Measurements from ENCODE around the gene MPPED1.

The MPPED1 gene

DNA sequence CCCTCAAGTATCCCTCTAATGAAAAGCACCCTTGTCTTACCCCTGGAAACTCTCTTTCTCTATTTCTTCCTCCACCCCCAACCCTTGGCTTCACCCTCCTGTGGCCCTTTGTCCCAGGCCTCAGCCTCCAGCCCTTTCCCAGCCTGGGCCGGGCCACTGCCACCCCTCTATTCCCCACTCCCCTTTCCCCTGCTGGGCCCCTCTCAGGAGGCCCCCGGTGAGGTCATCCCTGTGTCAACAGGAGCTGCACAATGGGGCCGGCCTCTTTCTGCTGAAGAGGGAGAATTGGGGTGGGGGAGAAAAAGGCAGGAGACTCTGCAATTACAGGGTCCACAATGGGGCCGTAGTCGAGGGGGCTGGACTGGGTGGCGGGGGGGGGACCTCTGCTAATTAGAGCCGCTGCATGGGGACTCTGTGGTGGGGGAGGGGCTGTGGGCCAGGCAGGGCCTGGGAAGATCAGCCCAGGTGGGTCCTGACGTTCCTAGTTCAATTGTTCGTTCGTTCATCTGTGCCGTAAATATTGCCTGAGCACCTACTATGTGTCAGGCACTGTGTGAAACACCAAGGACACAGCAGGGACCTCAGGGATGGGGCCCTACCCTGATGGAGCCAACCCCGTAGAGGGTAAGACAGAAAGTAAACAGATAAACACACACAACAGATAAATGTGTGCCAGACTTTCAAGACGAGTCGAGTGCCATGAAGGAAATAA is 18.5 kb upstream of the MPPED1 start:
- no peak for DNase-seq

DNA sequence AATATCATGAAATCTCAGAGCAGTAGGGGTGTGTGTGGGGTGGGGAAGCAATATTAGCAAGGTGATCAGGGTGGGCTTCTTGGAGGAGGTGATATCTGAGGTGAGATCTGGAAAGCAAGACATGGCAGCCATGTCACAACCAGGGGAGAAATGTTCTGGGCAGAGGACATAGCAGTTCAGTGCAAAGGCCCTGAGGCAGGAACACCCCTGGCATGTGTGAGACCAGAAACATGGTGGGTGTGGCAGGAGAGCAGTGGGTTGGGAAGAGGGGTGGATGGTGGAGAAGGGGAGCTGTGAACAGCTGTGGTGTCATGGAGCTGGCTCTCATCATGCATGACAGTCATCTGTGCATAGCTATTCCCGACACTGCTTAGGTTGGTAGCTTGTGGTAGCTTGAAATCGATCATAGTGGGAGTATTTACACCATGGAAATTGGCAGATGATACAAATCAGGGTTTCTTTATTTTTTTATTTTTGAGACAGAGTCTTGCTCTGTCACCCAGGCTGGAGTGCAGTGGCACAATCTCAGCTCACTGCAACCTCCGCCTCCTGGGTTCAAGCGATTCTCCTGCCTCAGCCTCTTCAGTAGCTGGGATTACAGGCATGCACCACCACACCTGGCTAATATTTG is 17.9 kb upstream of the MPPED1 start:
- DNase-seq = no peak

DNA sequence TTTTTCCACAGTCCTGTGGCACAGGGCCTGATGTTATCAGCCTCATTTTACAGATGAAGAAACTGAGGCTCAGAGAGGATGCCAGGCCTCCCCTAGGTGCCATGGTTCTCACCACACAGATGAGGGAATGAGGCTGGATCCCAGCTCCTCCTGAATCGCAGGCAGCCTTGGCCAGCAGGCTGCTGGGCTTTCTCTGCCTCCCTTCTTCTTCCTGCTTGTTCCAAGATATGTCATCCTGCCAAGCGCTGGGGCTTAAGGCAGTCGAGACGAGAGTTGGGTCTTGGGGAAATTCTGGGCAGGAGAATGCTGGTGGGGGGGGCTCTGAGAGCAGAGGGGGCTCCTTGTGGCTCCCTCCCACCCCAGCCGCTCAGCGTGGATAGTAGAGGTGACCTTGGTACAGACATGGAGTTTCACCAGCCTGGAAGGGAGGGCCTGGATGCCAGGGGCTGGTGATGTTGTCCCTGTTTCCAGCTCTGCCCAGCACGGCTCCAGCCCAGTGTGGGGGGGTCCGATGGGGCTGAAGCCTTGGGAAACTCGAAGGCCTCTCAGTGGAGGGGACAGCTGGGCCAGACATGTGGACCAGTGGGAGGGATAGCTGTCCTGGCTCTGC is 16.6 kb upstream of the MPPED1 start:
- DNase-seq = no peak

DNA sequence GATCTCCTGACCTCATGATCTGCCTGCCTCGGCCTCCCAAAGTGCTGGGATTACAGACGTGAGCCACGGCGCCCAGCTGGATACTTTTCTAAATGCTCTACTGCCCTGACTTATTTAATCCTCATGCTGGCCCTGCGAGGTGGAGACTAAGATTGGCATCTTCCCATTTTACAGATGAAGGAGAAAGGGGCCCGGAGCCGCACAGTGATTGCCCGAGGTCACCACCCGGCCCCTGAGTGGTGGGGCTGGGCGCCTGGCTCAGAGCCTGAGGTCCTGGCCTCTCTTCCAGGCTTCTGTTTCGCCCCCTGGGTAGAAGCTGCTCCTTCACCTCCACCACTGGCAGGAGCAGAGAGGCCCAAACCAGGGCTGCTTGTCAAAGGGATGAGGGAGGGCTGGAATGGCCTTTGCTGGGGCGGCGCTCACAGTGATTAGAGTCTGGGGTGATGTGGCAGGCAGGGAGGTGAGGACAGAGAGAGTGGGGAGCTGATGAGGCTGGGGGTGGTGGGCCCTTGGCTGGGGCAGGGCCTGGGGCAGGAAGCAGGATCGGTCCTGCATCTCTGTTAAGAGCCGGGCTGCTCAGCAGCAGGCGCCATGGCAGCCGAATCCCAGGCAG is 15.4 kb upstream of the MPPED1 start:
- DNase-seq = no peak

DNA sequence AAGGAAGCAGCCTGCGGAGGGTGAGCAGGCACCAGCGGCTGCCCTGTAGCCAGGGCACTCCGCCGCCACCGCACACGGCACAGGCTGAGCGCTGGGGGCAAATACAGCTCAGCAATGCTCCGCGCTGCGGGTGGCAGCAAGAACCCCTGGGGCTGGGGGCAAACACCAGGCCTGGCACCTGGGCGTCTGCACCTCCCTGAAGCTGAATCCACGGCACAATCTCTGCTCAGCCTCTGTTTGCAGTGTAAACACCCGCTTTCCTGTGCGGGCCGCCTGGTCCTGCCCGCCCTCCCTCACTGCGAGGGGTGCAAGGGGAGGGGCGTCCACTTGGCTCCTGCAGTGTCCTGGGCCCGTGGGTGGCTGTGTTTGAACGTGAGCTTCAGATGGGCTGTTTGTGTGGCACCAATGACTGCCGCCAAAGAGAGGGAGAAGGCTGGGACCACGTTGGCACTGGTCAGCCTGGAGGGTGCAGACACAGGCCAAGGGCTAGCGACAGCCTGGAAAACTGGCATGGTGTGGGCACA is 14.8 kb upstream of the MPPED1 start:
- no peak for DNase-seq

DNA sequence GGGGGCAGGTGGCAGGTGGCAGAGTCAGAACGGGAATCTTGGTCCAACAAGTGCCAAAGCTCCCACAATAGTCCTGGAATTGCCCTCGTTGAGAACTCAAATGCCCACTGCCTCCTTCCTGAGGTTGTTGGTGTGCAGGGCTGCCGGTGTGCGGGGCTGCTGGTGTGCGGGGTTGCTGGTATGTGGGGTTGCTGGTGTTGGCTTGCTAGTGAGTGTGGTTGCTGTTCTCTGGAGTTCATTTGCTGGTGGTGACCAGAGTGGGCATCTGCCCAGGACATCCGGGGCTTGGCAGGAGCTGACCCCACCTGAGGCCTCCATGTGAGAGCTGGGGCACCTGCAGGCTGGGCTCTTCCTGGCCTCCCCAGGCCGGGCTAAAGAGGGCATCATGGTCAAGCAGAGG is 14.0 kb upstream of the MPPED1 start:
- DNase-seq = no peak

DNA sequence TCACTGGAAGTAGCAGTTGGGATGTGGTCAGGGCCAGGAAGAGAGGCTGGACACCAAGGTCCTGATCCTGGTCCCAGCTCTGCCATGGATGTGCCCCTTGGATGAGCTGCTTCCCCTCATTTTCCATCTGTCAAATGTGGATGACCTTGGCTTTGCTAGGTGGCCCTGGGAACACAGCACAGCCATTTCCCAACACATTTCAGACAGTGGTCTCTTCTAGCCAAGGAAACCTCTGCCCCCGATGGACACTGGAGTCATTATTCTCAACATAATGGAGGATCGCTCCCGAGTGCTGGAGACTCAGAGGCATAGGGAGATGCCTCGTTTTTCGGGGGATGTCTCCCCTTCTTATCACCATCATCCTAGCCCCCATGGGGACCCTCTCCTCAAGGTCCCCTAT is 13.6 kb upstream of the MPPED1 start:
- no peak for DNase-seq

DNA sequence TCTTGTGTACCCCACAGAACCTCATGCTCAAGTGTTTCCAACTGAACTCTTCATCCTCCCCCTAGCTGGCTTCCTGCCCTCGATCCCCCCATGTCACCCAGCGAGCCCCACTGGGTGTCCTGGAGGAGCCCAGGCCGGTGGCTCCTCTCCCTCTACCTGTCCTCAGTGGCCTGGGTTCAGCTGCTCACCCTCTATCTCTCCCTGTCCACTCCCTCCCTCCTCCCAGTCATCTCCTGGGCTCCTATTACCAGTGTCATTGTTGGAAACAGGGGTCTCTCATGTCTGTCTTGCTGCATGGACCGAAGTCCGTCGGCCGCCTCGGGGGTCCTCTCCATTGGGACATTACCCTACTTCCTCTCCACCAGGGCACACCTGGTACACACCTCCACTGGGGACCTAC is 12.9 kb upstream of the MPPED1 start:
- no peak for DNase-seq

DNA sequence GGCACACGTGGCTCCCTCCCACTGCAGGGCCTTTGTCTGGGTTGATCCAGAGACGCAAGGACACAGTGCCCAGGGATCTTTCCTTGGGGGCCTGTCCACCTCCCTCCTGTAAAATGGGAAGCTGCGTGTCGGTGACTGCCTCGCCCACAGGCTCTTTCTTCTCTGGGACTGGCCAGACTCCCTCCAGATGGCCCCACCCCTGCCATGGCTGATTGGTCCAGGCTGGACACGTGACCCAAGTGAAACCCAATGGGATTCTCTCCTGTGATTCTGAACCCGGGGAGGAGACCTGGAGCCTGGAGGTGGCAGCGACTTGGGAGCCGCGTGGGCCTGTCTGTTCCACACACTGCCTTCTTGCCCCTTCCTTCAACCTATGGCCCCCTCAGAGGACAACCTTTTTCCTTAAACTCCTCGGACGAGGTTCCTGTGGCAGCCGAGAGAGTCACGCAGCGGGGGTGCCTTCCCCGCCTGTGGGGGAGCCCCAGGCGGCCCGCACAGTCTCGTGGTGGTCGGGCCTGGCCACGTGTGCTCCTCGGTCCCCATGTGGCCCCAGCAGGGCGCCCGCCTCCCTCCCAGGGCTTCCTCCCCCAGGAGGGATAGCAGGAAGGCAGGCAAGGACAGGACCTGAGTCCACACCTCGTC is 12.4 kb upstream of the MPPED1 start:
- no peak for DNase-seq

DNA sequence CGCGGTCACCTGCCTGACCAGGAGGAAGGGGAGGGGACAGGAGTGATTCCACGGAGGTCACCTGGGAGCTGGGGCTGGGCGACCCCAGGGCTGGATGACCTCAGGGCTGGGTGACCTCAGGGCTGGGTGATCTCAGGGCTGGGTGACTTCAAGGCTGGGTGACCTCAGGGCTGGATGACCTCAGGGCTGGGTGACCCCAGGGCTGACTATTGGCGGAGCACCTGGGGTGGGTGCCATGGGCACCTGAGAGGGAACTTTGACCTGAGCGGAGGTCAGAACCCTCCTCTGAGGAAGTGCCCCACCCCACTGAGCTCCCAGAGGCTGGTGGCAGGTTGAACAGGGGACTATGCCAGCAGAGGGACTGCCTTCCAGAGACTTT is 11.8 kb upstream of the MPPED1 start:
- no peak for DNase-seq

DNA sequence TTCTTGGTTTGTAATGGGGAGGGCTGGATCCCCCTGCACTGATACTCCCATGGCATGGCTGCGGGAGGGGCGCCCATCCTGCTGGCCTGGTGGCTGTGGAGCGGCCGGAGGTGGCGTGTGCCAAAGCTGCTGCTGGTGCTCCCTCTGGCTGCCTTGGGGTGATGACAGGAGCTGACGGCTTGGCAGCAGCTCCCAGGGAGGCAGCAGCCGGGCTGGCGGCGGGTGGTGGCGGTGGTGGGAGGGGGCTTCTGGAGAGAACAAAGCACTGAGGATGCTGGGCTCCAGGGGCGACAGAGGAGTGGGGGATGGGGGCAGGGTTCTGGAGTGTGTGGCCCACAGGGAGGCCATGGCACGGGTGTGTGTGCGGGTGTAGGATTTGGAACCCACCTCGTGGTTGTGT is 11.4 kb upstream of the MPPED1 start:
- DNase-seq = no peak

DNA sequence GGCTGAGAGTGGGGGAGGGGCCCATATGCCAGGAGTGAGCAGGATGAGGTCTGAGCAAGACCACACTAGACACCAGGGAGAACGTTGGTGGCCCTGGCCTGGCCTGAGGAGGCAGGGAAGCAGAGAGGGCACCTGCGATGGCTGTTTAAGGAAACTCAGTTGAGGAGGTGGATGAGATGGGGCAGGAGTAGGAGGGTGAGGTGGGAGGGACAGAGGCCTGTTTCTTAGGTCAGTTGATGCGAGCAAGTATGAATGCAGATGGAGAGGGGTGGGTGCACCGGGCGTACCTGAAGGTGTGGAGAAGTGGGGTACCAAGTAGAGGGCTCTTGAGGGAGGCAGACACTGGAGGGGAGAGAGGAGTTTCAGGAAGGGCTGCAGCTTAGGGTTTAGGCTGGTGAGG is 10.6 kb upstream of the MPPED1 start:
- no peak for DNase-seq

DNA sequence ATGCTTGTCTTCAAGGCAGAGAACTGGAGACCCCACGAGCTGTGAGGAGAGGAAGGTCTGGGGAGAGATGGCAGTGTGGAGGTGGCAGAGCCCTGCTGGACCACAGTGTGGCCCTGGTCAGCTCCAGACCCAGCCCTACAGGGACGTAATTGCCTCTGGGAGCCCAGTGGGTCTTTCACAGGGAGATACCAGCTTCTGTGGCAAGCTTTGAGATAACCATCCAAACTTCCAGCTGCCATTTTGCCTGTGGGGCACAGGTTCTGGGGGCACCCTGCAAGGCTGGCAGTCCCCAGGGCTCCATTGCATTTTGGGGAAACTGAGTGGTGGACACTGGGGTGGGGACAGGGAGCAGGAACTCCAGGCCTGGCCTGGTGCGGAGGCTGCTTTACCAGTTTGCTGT is 10.2 kb upstream of the MPPED1 start:
- no peak for DNase-seq

DNA sequence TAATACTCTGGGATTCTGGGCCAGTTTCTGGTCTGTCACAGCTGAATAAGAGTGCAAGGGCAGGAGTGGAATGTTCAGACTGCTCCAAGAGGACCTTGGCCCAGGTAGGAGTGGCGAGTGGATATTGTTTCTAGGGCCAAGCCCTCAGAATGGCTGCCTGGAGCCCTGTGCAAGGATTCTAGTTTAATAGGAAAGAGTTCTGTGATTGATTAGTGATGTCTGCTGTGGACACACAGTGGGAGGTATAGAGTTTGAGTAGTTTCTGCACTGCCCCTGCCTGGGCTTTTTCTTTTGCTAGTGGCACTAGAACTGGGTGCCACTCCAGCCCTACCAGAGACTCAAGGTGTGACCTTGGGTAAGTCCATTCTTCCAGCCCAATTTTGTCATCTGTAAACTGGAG is 9.7 kb upstream of the MPPED1 start:
- DNase-seq = no peak

DNA sequence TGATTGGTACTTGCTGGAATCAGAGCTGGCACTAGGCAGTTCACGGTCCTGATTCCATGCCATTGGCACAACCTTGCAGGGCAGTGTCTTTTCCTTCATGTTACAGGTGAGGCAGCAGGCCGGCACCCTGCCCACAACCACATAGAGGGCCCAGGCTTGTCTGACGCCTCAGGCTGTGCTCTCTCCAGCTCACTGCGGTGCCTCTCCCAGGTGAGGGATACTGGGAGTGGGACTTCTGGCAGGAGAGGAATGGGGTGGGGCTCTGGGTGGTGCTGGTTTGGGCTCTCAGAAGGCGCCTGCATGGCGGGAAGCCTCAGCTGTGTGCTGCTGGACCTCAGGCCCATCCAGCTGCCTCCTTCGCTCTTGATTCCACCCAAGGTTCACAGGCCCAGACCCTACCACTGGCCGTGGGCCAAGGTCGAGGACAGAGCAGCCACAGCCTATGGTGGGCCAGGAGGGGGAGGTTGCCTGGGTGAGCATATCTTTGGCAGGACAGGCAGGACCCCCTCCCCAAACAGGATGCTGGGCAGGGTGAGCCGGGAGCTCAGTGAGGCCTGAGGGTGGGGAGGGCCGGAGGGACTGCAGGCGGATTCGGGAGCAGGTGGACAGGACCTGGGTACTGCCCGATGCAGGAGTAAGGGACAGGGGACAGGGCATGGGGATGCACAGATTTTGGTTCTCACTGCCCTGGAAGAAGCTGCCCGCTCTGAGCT is 7.0 kb upstream of the MPPED1 start:
- DNase-seq = no peak

DNA sequence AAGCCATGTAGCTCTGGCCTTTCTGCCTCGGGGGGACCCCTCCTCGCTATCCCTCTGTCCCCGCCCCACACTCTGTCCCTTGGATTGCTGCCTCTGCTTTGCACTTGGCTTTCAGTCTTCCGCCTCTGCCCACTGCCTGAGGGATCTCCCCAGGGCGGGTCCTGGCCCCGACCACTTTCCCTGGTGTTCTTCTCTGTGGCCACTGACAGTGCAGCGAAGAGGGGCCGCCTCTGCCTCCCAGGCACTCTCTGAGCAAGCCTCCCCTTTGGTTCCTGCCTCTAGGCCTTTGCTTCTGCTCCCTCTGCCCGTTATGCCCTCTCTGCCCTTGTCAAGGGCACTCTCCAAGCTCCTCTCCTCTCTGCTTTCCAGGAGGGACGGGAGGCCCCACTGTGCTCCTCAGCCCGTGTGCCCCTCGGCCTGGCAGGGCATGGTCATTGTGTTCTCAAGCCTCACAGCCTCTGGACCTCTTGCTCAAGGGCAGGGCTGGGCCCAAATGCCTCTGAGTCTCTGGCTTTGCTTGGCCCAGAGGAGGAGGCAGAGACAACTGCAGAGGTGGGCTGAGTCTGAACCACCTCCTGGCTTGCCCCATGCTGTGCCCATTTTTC is 5.5 kb upstream of the MPPED1 start:
- no peak for DNase-seq

DNA sequence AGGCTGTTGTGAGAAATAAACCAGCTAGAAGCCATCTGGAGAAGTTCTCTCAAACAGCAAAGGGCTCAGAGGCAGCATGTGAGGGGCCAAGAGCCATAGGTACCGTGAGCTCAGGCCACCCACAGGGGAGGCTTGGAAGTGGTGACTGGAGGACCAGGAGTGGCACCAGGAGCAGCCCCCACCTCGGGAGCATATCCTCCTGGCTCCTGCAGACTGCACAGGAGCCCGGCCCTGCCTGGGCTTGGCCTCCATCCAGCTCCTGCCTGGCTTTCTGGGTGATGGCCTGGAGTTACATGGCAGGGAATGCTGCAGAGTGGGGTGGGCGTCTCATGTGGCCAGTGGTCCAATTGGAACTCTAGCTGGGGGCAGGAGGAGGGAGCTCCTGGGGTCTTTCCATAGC is 4.2 kb upstream of the MPPED1 start:
- DNase-seq = no peak

DNA sequence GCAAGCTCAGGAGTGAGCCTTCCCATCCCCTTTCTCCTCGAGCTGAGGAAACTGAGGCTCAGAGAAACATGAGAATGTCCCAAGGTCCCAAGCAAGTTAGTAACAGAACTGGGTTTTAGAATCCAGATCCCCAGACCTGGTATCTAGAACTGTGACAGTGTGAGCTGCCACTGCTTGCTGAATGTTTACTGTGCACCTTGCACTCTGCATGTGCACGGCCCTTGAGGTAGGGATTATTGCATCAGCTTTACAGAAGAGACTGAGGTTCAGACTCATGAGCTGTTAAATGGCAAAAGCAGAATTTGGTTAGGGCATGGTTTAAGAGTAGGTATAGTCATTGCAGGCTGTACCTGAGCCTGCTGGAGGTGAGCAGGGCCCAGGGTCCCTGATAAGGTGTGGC is 3.8 kb upstream of the MPPED1 start:
- no peak for DNase-seq

DNA sequence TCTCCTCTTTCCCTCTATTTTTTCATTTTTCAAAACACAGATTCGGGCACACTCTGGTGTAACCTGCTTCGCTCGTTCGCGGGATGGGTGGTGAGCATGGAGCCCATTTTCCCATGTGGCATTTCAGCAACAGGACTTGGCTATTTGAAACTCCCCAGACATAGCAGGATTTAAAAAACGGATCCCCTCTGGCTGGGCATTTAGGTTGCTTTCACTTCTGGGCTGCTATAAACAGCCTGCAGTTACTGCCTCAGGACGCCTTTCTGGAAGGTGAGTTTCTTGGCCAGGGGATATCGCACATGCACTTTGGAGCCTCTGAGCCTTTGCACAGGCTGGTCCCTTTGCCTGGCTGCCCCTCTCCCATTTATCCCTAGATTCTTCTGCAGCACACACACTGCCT is 2.8 kb upstream of the MPPED1 start:
- no peak for DNase-seq

DNA sequence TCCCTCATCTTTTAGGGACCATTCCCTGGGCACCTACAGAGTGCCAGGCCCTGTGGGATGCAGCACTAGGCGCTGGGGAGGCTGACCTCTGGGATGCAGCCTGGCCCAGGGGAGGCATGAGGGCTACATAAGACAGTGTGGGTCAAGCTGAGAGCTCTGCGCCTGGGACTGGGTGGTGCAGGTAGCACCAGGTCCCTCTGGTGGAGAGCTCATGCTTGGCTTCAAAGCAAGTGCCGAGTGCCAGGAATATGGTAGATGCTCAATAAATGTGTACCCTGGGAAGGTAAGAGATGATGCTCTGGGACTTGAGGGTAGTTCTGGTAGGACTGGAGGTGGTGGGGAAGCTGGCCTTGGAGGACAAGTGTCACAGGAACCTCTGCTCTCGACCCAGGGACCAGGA is 2.0 kb upstream of the MPPED1 start:
- DNase-seq = no peak

DNA sequence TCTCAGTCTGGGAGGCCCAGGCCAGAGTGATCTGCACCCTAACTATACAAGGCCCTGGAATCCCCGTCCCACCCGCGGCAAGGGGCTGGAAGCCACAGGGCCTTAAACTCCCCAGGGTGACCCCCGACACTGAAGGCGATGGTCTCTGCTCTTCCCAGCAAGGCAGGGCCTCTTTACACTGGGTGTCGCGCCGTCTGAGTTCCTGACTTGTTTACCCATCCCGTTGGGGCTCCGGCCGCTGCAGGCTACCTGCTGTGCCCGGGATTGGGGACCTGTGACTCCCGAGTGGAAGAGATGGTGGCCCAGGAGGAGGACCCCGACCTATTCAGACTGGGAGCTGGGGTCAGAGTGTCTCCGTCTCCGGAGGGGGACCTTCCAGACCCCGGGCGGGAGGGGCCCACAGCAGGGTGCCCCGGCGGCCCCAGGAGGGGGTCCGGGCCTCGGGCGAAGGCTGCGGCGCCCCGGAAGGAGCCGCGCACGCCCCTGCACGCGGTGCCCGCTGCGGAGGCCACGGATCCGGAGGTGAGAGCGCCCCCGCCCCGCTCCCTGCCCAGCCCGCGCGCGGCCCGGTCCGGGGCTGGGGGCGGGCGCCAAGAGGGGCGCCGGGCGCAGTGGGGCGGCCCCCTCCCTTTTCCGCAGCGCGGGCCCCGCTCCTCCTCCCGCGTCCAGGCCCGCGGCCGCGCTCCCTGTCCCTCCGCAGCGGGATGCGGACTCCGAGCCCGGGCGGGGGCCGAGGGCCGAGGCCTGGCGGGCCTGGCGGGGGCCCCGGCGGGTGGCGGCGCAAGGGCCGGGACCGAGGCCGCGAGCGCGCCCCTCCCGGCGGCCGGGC is 560 bp upstream of the MPPED1 start:
- no peak for DNase-seq

Measured in KG1 (cell line).